ENCODE measurements around the gene SOCS6.

- no peak for TF ChIP-seq EZH2 (optimal IDR thresholded peaks at IDR 0.05; ENCODE audit: low read depth, low read length)
- TF ChIP-seq CTCF (IDR thresholded peaks at IDR 0.05; ENCODE audit: low read length): no peak
Measured at GRCh38 chr18:70288171-70288850, 534 bp upstream of the SOCS6 start.
